Uterus (tissue), 4 donors: ENCODE measurements around the gene TP53I13. TPM values are rescaled to one million over a fixed set of nuclear protein-coding genes. Genes with fewer than 3 reads are reported as not detected.
A peak's percentile ranks its signal among the peaks of the same experiment; 100 is the strongest.

ENCODE experiments used
- DNase-seq, 2 donors: peaks; one replicate each; pipeline ENCODE4 v3.0.0-alpha.2; 2019 to 2020
- H3K27ac ChIP-seq, 2 donors: fragments of 200-600 bp; sonication (generic); 1 replicate in 1 of 2; 2 replicates in 1 of 2; pipeline ENCODE4 v1.5.1; 2016 to 2018
- H3K27me3 ChIP-seq, 2 donors: fragments of 200-600 bp; sonication (generic); one replicate each; pipeline ENCODE4 v1.5.1; 2018 to 2019; ENCODE audit warnings: control low read depth in 1 of 2
- H3K36me3 ChIP-seq, 2 donors: fragments of 200-600 bp; sonication (generic); one replicate each; pipeline ENCODE4 v1.5.1; 2019; ENCODE audit warnings: control low read depth in 1 of 2
- H3K4me1 ChIP-seq, 2 donors: fragments of 200-600 bp; sonication (generic); one replicate each; pipeline ENCODE4 v1.5.1; 2018 to 2019; ENCODE audit warnings: control low read depth in 1 of 2
- H3K4me3 ChIP-seq, 2 donors: fragments of 200-600 bp; sonication (generic); 1 replicate in 1 of 2; 2 replicates in 1 of 2; pipeline ENCODE4 v1.5.1; 2018 to 2019; ENCODE audit warnings: mild to moderate bottlenecking in 1 of 2
- H3K9me3 ChIP-seq, 2 donors: fragments of 200-600 bp; sonication (generic); one replicate each; pipeline ENCODE4 v1.5.1; 2019; ENCODE audit warnings: control low read depth in 1 of 2
- CTCF ChIP-seq, 4 experiments: fragments of 200-600 bp in 2 of 4; fragments of 450-650 bp in 2 of 4; sonication (generic) in 2 of 4; IDR thresholded peaks; one replicate each; pipeline ENCODE4 v1.5.1; 2016 to 2019; ENCODE audit warnings: antibody characterized with exemption in 4 of 4, mild to moderate bottlenecking in 2 of 4, moderate library complexity in 1 of 4
- POLR2A ChIP-seq, 2 donors: fragments of 450-650 bp; IDR thresholded peaks; one replicate each; pipeline ENCODE4 v1.6.1; 2016; ENCODE audit warnings: antibody characterized with exemption in 2 of 2, mild to moderate bottlenecking in 1 of 2, moderate library complexity in 1 of 2
- intact Hi-C: fragments of 100-400 bp; cut with DNase I; formaldehyde crosslinking; loops from one replicate; pipeline ENCODE4 v1.15.1; 2023; ENCODE audit warnings: low total_unique reads
- total RNA-seq, 4 donors: library from RNA; depleted of rRNA in 3 of 4; stranded (reverse); fragments of >200 nt in 3 of 4; gene quantifications; one replicate each; pipeline versions ENCODE4 v1.1.0 to v1.2.4, GENCODE V29; 2014 to 2023
- donor health status: DM: yes; HTN: yes; CAD: no.

Gene TP53I13
- total RNA-seq, 4 donors from 2014 or later, result 35.6 to 50.3 (median 45.1) TPM

GRCh38 chr17:29603109-29603674 lies 34.7 kb downstream of the TP53I13 start:
- no peak overlapping the region for H3K27ac ChIP-seq
- no peaks in the 10 kb centered on the region for H3K36me3 ChIP-seq
- no peaks in the 10 kb centered on the region for H3K9me3 ChIP-seq
- H3K4me3 ChIP-seq, result no peak overlapping the region
- no peaks in the 10 kb centered on the region for H3K27me3 ChIP-seq
- no peak for TF ChIP-seq CTCF (IDR thresholded peaks at IDR 0.05)
- TF ChIP-seq POLR2A (IDR thresholded peaks at IDR 0.05), result no peak
- intact Hi-C loops, result no loop called here
- no peaks in the 10 kb centered on the region for H3K4me1 ChIP-seq
- DNase-seq, result peak in 1 of 2 donors; percentile 28

- Histone ChIP-seq H3K27ac (no peak overlapping the region), H3K27me3 (no peaks in the 10 kb centered on the region), H3K4me1 (no peaks in the 10 kb centered on the region), H3K4me3 (no peak overlapping the region), H3K9me3 (no peaks in the 10 kb centered on the region), H3K36me3 (no peaks in the 10 kb centered on the region)
- TF ChIP-seq CTCF (IDR thresholded peaks at IDR 0.05) (no peak), POLR2A (IDR thresholded peaks at IDR 0.05) (no peak)
- DNase-seq, result no peak
- intact Hi-C loops, result no loop called here
Observed at GRCh38 chr17:29607557-29608195, 39.2 kb downstream of the TP53I13 start.

- TF ChIP-seq POLR2A (IDR thresholded peaks at IDR 0.05), result no peak
- TF ChIP-seq CTCF (IDR thresholded peaks at IDR 0.05), result no peak
- no peak for DNase-seq
- intact Hi-C loops, result no loop called here
- Histone ChIP-seq H3K27me3 (no peaks in the 10 kb centered on the region), H3K27ac (no peak overlapping the region), H3K36me3 (no peaks in the 10 kb centered on the region), H3K4me3 (no peak overlapping the region), H3K4me1 (peaks cover 0 to 11% of the 10 kb centered on the region in 2 donors), H3K9me3 (no peaks in the 10 kb centered on the region)
Observed at GRCh38 chr17:29608986-29609385, 40.5 kb downstream of the TP53I13 start.

- Histone ChIP-seq H3K27me3 (no peaks in the 10 kb centered on the region), H3K36me3 (no peaks in the 10 kb centered on the region), H3K4me3 (no peak overlapping the region), H3K4me1 (peaks cover 0 to 11% of the 10 kb centered on the region in 2 donors), H3K9me3 (no peaks in the 10 kb centered on the region), H3K27ac (no peak overlapping the region)
- intact Hi-C loops, result no loop called here
- no peak for TF ChIP-seq POLR2A (IDR thresholded peaks at IDR 0.05)
- TF ChIP-seq CTCF (IDR thresholded peaks at IDR 0.05), result no peak
- no peak for DNase-seq
Observed at GRCh38 chr17:29610395-29610794, 41.9 kb downstream of the TP53I13 start.

GRCh38 chr17:29611351-29612093 lies 43.0 kb downstream of the TP53I13 start:
- H3K27ac ChIP-seq, result no peak overlapping the region
- no peaks in the 10 kb centered on the region for H3K27me3 ChIP-seq
- TF ChIP-seq CTCF (IDR thresholded peaks at IDR 0.05) (no peak), POLR2A (IDR thresholded peaks at IDR 0.05) (no peak)
- no peak for DNase-seq
- intact Hi-C loops, result no loop called here
- H3K9me3 ChIP-seq, result no peaks in the 10 kb centered on the region
- H3K36me3 ChIP-seq, result no peaks in the 10 kb centered on the region
- peaks cover 0 to 13% of the 10 kb centered on the region in 2 donors for H3K4me1 ChIP-seq
- no peak overlapping the region for H3K4me3 ChIP-seq
